CD14-positive monocyte (primary cell): ENCODE data around the gene FARP1. TPM values are rescaled to one million over a fixed set of nuclear protein-coding genes. Genes with fewer than 3 reads are reported as not detected.

ENCODE experiments used
- DNase-seq, 3 donors: peaks; one replicate each; pipeline ENCODE4 v3.0.0-alpha.2; 2011 to 2022
- H2AFZ ChIP-seq: 2 replicates; pipeline ENCODE4 v1.6.0; 2012; ENCODE audit warnings: mild to moderate bottlenecking, low read depth, low read length, inconsistent platforms; ENCODE audit not compliant: insufficient read depth, poor library complexity, severe bottlenecking
- H3K27ac ChIP-seq, 2 donors: 1 replicate in 1 of 2; 2 replicates in 1 of 2; pipeline ENCODE4 v1.5.1; 2012 to 2013; ENCODE audit warnings: low read length in 2 of 2, control low read depth in 1 of 2, inconsistent platforms in 1 of 2, low read depth in 1 of 2, mild to moderate bottlenecking in 1 of 2
- H3K27me3 ChIP-seq, 2 donors: one replicate each; pipeline versions ENCODE4 v1.6.0 to v1.6.1; 2011 to 2013; ENCODE audit warnings: low read length in 2 of 2; ENCODE audit not compliant: control insufficient read depth in 2 of 2, insufficient read depth in 2 of 2
- H3K36me3 ChIP-seq, 2 donors: replicated peaks in 1 of 2; 1 replicate in 1 of 2; 2 replicates in 1 of 2; pipeline versions ENCODE4 v1.5.1 to v1.6.1; 2012 to 2013; ENCODE audit warnings: low read length in 2 of 2, control low read depth in 1 of 2, inconsistent platforms in 1 of 2, mild to moderate bottlenecking in 1 of 2; ENCODE audit not compliant: insufficient read depth in 2 of 2, control insufficient read depth in 1 of 2
- H3K4me1 ChIP-seq, 2 donors: 1 replicate in 1 of 2; 2 replicates in 1 of 2; pipeline versions ENCODE4 v1.5.1 to v1.6.1; 2012 to 2013; ENCODE audit warnings: low read length in 2 of 2, control low read depth in 1 of 2, inconsistent platforms in 1 of 2, mild to moderate bottlenecking in 1 of 2, moderate library complexity in 1 of 2; ENCODE audit not compliant: insufficient read depth in 2 of 2, control insufficient read depth in 1 of 2
- H3K4me2 ChIP-seq: replicated peaks from 2 replicates; pipeline ENCODE3; 2012; ENCODE audit warnings: low read length, moderate library complexity, mild to moderate bottlenecking; ENCODE audit not compliant: poor library complexity, severe bottlenecking; ENCODE audit errors: extremely low read depth
- H3K4me3 ChIP-seq, 3 experiments: fragments of 200-600 bp in 1 of 3; sonication (generic) in 1 of 3; replicated peaks in 1 of 3; 1 replicate in 2 of 3; 2 replicates in 1 of 3; pipeline ENCODE4 v1.5.1; 2011 to 2013; ENCODE audit warnings: low read length in 3 of 3, mild to moderate bottlenecking in 3 of 3, control low read depth in 2 of 3, low read depth in 2 of 3, inconsistent platforms in 1 of 3, moderate library complexity in 1 of 3
- H3K79me2 ChIP-seq: 2 replicates; pipeline ENCODE4 v1.6.0; 2012; ENCODE audit warnings: mild to moderate bottlenecking, control low read depth, inconsistent platforms, low read length, moderate library complexity; ENCODE audit not compliant: insufficient read depth
- H3K9ac ChIP-seq: 2 replicates; pipeline ENCODE4 v1.6.0; 2017; ENCODE audit warnings: low read length, mild to moderate bottlenecking; ENCODE audit not compliant: insufficient read depth, poor library complexity, severe bottlenecking
- H3K9me3 ChIP-seq, 2 donors: replicated peaks in 1 of 2; 1 replicate in 1 of 2; 2 replicates in 1 of 2; pipeline versions ENCODE4 v1.5.1 to v1.6.1; 2012 to 2013; ENCODE audit warnings: low read length in 2 of 2, control low read depth in 1 of 2; ENCODE audit not compliant: control insufficient read depth in 1 of 2, insufficient read depth in 1 of 2
- H4K20me1 ChIP-seq: 2 replicates; pipeline ENCODE4 v1.6.0; 2012; ENCODE audit warnings: mild to moderate bottlenecking, low read length, control low read depth, moderate library complexity; ENCODE audit not compliant: insufficient read depth
- H3K27ac Mint-ChIP-seq, 7 donors: one replicate each; pipeline ENCODE4 v1.8.0; 2020; ENCODE audit warnings: mild to moderate bottlenecking in 7 of 7, mixed read lengths in 7 of 7, moderate library complexity in 6 of 7, inconsistent platforms in 2 of 7
- H3K27me3 Mint-ChIP-seq, 3 donors: one replicate each; pipeline ENCODE4 v1.8.0; 2021 to 2022; ENCODE audit warnings: low read depth in 3 of 3, mild to moderate bottlenecking in 3 of 3, mixed read lengths in 3 of 3, moderate library complexity in 3 of 3, inconsistent platforms in 1 of 3
- H3K36me3 Mint-ChIP-seq, 2 donors: one replicate each; pipeline ENCODE4 v1.8.0; 2020; ENCODE audit warnings: mixed read lengths in 2 of 2, inconsistent platforms in 1 of 2, mild to moderate bottlenecking in 1 of 2
- H3K4me1 Mint-ChIP-seq: one replicate; pipeline ENCODE4 v1.8.0; 2020; ENCODE audit warnings: mild to moderate bottlenecking, mixed read lengths
- H3K4me3 Mint-ChIP-seq, 2 donors: one replicate each; pipeline ENCODE4 v1.8.0; 2020; ENCODE audit warnings: mild to moderate bottlenecking in 2 of 2, mixed read lengths in 2 of 2, moderate library complexity in 1 of 2
- H3K9me3 Mint-ChIP-seq, 7 donors: one replicate each; pipeline ENCODE4 v1.8.0; 2020 to 2022; ENCODE audit warnings: mixed read lengths in 7 of 7, mild to moderate bottlenecking in 6 of 7, moderate library complexity in 6 of 7, inconsistent platforms in 2 of 7
- WGBS: methylation state at CpG from one replicate; pipeline ENCODE4 v1.1.5; 2013; ENCODE audit warnings: missing lambda C conversion rate; ENCODE audit not compliant: insufficient coverage; 5-methylcytosine and 5-hydroxymethylcytosine counted together
- intact Hi-C, 2 donors: fragments of 100-400 bp; cut with micrococcal nuclease; formaldehyde crosslinking; loops; one replicate each; pipeline versions ENCODE4 v1.15.0 to v1.15.1; 2023
- polyA plus RNA-seq, 3 donors: library from polyadenylated mRNA; depleted of rRNA in 1 of 3; unstranded in 2 of 3; stranded (reverse) in 1 of 3; fragments of 300-500 nt in 2 of 3; fragments of >200 nt in 1 of 3; fragmentation: Illumina TruSeq in 2 of 3; gene quantifications; 1 replicate in 2 of 3; 2 replicates in 1 of 3; pipeline ENCODE4 v1.2.3, GENCODE V29; 2012 to 2021
- TF ChIP-seq, protein P1 (sequence below): fragments of 200-600 bp; IDR thresholded peaks from one replicate; pipeline ENCODE4 v1.8.0; 2022; ENCODE audit warnings: antibody characterized with exemption, mild to moderate bottlenecking

FARP1 gene
- polyA plus RNA-seq, 3 donors, result 0.01 to 0.16 (median 0.12) TPM

DNA sequence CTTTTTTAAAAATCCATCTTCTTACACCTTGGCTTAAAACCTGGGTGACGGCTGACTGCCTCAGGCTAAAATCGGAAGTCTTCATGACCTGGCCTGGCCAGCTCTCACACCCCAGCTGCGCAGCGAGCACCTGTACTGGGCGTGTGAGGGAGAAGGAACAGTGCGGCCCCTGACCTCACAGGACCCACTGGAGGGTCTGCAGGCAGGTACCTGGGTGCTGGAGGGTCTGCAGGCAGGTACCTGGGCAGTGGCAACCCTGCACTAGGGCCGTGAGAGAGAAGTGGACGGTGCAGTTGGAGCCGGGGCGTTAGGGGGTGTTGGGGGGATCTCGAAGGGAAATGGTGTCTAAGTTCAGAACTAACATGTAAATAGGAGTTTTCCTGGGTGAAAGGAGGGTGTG, 289.7 kb downstream of the FARP1 start:
- TF ChIP-seq, protein P1, sequence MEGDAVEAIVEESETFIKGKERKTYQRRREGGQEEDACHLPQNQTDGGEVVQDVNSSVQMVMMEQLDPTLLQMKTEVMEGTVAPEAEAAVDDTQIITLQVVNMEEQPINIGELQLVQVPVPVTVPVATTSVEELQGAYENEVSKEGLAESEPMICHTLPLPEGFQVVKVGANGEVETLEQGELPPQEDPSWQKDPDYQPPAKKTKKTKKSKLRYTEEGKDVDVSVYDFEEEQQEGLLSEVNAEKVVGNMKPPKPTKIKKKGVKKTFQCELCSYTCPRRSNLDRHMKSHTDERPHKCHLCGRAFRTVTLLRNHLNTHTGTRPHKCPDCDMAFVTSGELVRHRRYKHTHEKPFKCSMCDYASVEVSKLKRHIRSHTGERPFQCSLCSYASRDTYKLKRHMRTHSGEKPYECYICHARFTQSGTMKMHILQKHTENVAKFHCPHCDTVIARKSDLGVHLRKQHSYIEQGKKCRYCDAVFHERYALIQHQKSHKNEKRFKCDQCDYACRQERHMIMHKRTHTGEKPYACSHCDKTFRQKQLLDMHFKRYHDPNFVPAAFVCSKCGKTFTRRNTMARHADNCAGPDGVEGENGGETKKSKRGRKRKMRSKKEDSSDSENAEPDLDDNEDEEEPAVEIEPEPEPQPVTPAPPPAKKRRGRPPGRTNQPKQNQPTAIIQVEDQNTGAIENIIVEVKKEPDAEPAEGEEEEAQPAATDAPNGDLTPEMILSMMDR, result no peak
- H3K9ac ChIP-seq, result no peak overlapping the region
- Mint-ChIP-seq H3K4me1 (no peaks in the 10 kb centered on the region), H3K4me3 (no peak overlapping the region), H3K9me3 (peaks cover 0 to 3% (median 0%) of the 10 kb centered on the region in 7 donors), H3K36me3 (no peaks in the 10 kb centered on the region), H3K27me3 (peaks cover 1 to 7% (median 2%) of the 10 kb centered on the region in 3 donors), H3K27ac (no peak overlapping the region)
- no peaks in the 10 kb centered on the region for H3K36me3 ChIP-seq
- H3K4me2 ChIP-seq, result no peak overlapping the region
- no peak for DNase-seq
- H3K27ac ChIP-seq, result no peak overlapping the region
- H3K9me3 ChIP-seq, result no peaks in the 10 kb centered on the region
- no peaks in the 10 kb centered on the region for H3K27me3 ChIP-seq
- no peaks in the 10 kb centered on the region for H3K4me1 ChIP-seq
- 95% methylated on average over 11 of the region's 11 CpGs for WGBS
- no peaks in the 10 kb centered on the region for H4K20me1 ChIP-seq
- no peak overlapping the region for H3K4me3 ChIP-seq
- no peak overlapping the region for H2AFZ ChIP-seq
- intact Hi-C loops, result no loop called here
- no peaks in the 10 kb centered on the region for H3K79me2 ChIP-seq

DNA sequence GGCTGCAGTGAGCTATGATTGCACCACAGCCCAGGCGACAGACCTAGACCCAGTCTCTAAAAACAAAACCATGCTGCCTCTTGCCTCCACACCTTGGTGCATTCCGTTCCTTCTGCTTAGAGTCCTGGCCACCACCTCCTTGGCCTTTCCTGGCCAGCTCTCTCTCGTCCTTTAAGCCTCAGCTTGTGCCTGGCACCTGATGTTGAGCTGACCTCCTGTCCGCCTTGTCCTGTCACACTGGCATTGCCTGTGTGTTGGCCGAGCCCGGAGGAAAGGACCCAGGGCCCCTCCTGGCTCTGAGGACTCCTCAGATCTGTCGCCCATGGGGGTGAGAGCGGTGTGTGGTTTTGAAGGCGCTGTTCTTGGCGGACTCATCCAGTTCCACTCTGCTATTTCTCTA, 290.8 kb downstream of the FARP1 start:
- TF ChIP-seq, protein P1, result no peak
- Histone ChIP-seq H4K20me1 (no peaks in the 10 kb centered on the region), H3K36me3 (no peaks in the 10 kb centered on the region), H3K27ac (no peak overlapping the region), H3K9ac (no peak overlapping the region), H2AFZ (no peak overlapping the region), H3K4me3 (no peak overlapping the region), H3K27me3 (no peaks in the 10 kb centered on the region), H3K79me2 (no peaks in the 10 kb centered on the region), H3K4me2 (no peak overlapping the region), H3K9me3 (no peaks in the 10 kb centered on the region), H3K4me1 (no peaks in the 10 kb centered on the region)
- no peaks in the 10 kb centered on the region for H3K4me1 Mint-ChIP-seq
- H3K36me3 Mint-ChIP-seq, result no peaks in the 10 kb centered on the region
- H3K27ac Mint-ChIP-seq, result no peak overlapping the region
- peaks cover 1 to 7% (median 2%) of the 10 kb centered on the region in 3 donors for H3K27me3 Mint-ChIP-seq
- H3K4me3 Mint-ChIP-seq, result no peak overlapping the region
- intact Hi-C loops, result no loop called here
- WGBS, result 90% methylated on average over 3 of the region's 10 CpGs
- no peak for DNase-seq
- peaks cover 0 to 3% (median 0%) of the 10 kb centered on the region in 7 donors for H3K9me3 Mint-ChIP-seq
